HG03280 (cell line): ENCODE results near the gene GRK4.
"Not testable (repeated sequence)": the region's sequence is repeated elsewhere in the genome, so short reads cannot be mapped to it uniquely, and the experiment has no call there.

Experiments
- ATAC-seq: cut with Tn5 transposase; IDR thresholded peaks from one replicate; pipeline ENCODE4 v1.9.1; 2021; ENCODE audit warnings: mild to moderate bottlenecking, moderate library complexity; ENCODE audit not compliant: unreplicated experiment

Gene GRK4

DNA sequence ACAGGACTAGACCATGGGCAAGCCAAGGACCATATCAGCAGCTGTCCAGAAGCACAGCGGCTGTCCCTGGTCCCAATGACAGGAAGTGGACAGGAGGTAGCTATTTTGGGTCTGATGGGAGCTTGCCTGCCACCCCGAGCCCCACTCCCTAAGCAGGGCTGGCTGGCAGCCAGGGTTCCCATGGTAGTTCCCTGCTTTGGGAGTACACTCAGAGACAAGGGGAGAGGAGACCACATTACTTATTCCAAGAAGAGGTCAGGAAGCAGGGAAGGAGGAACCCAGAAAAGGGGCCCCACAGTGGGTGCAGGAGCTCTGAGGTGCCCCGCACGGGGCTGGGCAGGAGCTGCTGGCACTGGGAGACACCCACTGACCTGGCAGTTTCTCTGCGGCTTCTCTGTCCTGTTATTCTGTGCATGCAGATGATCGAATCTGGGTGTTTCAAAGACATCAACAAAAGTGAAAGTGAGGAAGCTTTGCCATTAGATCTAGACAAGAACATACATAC is 74.6 kb downstream of the GRK4 start:
- no peak for ATAC-seq

DNA sequence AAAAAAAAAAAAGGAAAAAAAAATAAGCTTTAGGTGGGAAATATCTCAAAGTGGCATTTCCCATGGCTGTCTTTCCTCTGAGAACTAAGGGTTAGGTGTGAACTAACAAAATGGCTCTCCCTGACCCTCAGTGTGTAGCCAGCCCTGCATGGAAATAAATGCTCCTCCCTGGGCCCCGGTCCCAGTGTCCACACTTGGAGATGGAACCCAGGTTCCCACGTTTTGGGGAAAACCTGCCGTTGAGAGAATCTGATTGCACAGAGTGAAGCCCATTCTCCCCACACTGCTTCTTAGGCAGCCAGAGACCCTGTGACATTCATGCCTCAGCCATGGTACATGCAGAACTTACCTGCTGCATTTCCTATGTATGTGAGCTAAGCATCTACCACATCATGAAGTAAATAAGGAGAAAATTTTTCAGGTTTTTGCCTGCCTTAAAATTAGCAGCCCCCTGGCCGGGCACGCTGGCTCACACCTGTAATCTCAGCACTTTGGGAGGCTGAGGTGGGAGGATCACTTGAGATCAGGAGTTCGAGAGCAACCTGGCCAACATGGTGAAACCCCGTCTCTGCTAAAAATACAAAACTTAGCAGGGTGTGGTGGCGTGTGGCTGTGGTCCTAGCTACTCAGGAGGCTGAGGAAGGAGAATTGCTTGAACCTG is 76.5 kb downstream of the GRK4 start:
- no peak for ATAC-seq

DNA sequence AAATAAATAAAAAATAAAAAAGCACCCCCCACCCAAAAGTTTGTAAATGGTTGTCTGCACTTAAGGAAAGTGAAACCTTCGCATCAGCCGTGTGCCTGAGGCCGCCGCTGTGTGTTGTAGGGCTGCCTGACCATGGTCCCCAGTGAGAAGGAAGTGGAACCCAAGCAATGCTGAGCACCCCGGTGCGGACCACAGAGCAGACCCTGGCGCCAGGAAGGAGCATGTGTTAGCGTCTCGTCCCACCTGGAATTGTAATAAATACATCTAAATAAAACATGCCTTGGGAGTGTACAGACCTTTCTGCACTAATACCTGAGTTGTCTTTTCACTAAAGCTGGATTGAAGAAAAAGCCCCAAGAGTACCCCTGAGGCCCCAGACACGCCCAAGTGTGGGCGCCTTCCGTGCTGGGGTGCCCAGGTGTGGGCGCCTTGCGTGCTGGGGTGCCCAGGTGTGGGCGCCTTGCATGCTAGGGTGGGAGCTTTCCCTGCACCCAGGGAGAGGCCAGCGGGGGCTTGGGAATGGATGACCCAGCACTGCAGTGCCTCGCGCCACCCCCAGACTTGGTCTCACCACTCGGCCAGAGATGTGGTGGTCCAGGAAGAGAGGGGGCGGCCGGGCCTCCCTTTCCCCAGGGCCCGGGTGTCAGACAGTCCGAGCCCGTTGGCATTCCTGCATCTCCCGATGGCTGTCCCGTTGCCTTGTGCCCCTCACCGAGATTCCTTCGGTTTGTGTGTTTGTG is 77.3 kb downstream of the GRK4 start:
- no peak for ATAC-seq

DNA sequence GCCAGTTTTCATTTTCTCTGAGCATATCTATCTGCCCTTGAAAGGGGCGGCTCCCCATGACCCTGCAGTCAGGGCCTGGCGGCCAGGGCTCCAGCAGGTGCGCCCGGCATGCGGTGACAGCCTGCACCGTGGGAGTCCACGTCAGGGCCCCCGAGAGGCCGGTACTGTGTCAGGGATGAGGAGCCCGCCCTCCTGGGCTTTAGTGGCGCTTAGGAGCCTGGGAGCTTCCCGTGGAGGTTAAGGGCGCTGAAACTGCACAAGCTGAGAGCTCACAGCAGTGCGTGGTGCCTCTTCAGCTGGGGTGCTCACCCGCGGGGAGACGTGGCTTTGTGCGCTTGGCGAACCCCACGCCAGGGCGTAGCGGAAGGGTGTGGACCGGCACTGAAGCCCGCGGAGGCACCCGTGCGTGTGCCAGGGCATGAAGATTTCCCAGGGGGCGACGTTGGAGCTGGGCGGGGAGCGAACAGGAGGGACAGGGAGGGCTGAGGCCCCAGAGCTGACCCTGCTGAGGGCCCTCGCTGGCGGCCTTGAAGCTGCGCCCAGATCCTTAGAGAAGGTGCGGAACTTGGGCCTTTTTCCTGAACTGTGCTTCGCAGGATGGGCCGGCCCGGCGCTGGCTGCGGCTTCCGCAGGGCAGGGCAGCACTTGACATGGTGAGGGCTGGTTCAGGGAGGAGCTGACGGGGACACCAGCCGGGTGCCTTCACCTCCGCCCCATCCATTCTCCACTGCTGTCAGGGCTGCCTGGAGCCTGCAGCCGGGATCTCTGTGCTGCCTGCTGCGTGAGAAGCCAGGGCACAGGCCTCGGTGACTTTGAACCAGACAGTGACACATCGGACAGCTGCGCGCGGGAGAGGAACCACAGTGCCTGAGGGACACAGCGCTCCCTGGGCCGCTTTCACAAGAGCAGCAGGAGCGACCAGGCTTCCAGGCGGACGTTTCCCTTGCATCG is 78.1 kb downstream of the GRK4 start:
- no peak for ATAC-seq

DNA sequence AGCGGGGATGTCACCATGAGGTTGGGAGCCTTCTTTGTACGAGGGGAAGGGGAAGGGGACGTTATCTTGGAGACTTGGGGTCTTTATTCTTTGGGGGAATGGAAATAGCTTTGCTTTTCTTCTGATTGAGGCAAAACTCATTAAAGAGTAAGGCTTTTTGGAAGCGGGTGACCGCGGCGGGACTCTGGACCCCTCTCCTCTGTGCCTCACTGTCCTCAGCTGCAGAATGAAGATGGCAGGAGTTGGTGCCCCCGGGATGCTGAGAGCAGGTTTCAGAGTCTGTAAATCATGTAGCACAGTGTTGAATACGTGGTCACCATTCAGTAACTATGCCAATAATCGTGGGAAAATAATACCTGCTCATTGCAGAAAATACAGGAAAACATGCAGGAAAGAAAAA is 78.9 kb downstream of the GRK4 start:
- ATAC-seq: no peak

DNA sequence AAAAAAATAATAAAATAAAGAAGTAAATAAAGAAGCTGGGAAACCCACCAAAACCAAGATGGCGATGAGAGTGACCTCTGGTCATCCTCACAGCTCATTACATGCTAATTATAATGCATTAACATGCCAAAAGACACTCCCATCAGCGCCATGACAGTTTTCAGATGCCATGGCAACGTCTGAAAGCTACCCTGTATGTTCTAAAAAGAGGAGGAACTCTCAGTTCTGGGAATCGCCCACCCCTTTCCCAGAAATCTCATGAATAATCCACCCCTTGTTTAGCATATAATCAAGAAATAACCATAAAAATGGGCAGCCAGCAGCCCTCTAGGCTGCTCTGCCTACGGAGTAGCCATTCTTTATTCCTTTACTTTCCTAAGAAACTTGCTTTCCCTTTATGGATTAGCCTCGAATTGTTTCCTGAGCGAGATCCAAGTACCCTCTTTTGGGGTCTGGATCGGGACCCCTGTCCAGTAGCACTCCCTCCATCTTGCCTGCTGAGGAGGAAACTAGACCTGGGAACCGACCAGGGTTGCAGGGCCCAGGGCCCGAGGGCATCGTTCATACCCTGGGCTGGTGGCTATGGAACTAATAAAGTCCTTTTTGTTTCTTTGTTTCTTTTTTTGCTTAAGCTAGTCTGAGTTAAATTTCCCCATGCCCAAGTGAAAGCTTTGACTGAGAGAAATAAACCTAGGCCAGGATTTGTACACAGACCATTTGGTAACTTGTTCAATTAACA is 80.1 kb downstream of the GRK4 start:
- ATAC-seq: no peak

DNA sequence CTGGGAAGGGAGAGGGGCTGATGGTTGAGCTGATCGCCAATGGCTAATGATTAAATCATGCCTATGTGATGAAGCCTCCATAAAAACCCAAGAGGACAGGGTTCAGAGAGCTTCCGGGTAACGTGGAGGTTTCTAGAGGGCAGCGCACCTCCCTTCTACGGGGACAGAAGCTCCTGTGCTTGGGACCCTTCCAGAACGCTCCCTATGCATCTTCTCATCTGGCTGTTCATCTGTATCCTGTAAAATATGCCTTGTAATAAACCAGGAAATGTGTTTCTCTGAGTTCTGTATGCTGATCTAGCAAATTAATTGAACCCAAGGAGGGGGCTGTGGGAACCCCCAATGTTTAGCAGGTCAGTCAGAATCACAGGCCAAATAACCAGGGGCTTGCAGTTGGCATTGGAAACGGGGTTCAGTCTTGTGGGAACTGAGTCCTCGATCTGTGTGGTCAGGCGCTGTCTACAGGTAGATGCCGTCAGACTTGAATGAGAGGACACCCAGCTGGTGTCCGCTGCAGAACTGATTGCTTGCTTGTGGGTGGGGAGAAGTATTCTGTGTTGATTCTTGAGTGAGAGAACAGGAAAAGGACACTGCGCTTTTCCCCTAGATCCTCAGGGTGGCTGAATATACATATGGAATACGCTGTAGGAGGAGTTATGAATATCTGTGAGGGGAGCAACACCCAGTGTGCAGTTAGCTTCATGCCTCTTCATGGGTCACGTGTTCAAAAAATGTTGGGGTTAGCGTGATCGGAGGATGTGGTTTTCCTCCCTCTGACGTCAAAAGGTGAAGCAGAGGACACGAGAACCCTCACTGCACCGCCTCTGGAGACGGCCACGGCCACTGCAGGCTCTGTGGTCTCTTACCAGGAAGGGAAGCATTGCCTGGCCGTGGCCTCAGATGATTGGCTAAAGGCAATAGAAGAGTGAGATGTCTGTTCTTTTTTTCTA is 81.8 kb downstream of the GRK4 start:
- ATAC-seq: no peak

DNA sequence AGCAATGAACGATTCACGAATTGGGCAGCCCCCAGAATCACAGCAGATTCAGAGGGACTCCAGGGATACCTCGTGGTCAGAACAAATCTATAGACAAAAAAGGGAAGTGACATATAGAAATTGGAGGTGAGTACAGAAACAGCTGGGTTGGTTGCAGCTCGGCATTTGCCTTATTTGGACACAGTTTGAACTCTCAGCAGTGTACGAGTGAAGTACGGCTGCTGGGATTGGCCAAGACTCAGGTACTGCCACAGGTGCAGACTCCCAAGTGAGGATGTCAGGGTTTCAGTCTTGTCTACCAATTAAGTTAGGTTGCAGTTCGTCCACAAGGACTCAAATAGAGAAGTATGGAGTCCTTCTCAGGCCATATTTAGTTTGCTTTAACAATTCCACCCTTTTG is 82.8 kb downstream of the GRK4 start:
- ATAC-seq: no peak

DNA sequence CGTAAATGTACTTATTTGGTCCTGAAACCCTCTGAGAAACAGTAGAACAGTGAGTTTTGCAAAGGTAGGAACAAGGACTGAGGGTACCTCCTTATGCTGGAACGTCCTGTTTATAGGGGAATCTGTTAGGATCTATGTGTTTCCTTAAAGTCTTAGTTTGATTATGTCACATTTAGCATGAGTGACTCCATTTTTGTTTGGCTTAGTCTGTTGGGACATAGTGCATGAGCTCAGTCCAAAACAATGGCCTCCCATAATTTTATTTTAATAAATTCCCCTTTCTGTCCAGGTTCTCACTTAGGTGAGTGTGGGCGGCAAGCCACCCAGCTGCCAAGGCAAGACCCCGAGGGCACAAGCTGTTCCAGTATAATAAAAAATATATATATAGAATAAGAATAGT is 83.3 kb downstream of the GRK4 start:
- no peak for ATAC-seq

DNA sequence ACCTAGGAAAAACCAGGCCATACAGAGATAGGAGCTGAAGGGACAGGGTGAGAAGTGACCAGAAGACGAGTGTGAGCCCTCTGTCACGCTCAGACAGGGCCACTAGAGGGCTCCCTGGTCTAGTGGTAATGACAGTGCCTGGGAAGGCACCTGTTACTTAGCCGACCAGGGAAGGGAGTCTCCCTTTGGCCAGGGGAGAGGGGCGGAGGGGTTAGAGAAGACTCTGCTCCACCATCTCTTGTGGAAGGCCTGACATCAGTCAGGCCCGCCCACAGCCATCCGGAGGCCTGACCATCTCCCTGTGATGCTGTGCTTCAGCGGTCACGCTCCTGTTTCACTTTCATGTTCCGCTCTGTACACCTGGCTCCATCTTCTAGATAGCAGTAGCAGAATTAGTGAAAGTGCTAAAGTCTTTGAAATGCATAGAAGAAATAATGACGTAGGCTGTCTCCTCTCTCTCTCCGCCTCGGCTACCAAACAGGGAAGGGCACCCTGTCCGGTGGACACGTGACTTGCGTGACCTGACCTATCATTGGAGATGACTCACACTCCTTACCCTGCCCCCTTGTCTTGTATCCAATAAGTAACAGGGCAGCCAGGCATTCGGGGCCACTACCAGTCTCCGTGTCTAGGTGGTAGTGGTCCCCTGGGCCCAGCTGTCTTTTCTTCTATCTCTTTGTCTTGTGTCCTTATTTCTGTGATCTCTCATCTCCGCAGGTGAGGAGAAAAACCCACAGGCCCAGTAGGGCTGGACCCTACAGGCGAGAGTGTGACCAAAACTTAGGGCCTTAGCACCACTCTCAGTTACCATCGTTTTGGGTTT is 84.3 kb downstream of the GRK4 start:
- ATAC-seq: peak; percentile 93

DNA sequence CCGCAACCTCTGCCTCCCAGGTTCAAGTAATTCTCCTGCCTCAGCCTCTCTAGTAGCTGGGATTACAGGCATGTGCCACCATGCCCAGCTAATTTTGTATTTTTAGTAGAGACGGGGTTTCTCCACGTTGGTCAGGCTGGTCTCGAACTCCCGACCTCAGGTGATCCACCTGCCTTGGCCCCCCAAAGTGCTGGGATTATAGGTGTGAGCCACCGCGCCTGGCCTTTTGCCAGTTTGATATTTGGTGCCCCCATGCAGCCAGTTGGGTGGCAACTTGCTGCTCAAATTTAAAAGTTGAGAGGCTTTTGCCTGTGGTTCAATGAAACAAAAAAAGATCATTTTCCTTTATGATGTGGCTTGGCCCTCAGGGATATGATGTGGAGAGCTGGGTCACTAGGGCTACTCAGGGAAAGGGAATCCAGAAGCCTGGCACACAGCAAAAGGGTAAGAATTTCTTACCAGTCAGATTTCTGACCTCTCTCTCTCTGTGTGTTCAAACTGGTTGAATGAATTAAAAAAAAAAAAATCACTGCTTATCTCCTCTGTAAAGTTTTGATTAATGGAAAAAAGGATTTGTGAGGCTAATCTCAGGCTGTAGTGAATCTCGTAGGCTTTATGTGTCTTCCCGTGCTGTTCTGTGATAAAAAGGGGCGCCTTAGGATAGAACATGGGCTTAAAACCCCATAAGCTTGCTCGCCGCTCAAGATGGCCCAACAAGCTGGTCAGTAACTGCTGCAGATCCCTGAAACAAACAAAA is 87.9 kb downstream of the GRK4 start:
- ATAC-seq: not testable (repeated sequence)

DNA sequence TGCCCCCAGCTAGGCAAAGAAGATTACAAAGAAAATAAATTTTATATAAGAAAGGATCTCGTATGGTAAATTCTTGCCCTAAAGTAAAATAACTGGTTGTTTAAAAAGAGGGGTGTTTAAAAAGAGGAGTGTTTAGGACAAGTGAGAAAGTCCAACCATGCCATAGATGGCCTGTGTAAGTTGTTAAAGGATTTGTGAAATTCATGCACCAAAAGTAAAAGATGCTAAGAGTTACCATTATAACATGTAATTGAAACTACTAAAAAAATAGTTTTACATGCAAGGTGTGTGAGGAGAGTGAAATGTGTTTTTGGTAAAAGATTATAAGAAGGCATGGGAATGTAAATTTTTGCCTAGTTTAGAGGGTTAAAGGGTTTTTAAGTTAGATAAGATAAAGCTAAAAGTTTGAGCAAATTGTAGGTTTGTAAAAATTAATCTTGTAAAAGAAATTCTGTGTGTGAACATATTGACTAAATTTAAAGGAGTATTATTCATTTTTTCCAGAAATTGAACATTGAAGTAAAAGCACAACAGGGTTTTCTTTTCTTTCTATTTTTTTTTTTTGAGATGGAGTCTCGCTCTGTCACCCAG is 90.9 kb downstream of the GRK4 start:
- ATAC-seq: no peak

DNA sequence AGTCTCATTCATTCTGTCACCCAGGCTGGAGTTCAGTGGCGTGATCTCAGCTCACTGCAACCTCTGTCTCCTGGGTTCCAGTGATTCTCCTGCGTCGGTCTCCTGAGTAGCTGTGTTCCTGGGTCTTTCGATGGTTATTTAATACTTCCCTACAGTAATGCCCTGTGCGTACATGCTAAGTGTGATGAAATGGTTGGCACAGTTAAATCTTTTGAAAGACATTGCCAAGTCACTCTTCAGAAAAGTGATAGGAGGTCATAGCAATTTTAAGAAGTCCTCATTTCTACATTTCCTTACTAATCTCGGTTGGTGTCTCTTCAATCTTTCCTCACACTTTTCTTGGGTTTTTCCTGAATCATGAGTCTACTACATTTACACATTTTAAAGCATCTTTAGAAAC is 96.6 kb downstream of the GRK4 start:
- no peak for ATAC-seq

DNA sequence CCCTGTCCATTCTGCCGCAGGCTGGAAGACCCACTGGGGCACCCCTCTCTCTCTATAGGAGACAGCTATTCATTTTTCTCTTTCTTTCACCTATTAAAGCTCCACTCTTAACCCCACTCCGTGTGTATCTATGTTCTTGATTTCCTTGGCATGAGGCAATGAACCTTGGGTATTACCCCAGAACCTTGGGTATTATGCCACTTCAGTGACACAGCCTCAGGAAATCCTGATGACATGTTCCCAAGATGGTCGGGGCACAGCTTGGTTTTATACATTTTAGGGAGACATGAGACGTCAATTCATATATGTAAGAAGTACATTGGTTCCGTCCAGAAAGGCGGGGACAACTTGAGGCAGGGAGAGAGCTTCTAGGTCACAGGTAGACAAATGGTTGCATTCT is 97.6 kb downstream of the GRK4 start:
- no peak for ATAC-seq

DNA sequence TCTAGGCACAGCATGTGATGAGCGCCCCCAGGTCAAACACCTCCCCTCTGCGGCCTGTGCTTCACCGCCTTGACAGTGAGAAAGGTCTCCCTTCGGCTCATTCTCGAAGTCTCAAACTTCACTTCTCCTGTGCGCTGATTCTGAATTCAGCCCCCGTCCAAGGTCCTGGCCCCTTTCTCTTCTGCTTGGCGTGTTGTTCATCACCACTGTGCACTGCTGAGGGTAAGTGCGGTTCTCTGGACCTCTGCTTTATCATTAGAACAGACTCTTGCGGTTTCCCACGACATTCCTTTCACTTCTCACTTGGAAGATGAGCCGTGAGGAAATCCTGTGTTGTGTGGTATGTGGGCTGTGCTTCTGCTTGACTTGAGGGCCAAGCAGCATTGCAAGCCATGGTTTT is 99.1 kb downstream of the GRK4 start:
- no peak for ATAC-seq

DNA sequence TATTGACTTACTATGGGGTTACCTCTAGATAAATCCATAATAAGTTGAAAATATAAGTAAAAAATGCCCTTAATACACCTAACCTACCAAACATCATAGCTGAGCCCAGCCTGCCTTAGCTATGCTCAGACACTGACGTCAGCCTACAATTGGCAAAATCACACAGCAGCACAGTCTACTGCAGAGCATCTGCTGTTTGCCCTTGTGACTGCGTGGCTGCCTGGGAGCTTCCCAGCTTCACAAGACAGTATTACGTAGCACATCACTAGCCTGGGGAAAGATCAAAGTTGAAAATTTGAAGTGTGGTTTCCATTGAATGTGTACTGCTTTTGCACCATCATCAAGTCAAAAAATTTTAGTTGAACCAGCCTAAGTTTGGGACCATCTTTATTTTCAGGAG is 102.2 kb downstream of the GRK4 start:
- no peak for ATAC-seq

DNA sequence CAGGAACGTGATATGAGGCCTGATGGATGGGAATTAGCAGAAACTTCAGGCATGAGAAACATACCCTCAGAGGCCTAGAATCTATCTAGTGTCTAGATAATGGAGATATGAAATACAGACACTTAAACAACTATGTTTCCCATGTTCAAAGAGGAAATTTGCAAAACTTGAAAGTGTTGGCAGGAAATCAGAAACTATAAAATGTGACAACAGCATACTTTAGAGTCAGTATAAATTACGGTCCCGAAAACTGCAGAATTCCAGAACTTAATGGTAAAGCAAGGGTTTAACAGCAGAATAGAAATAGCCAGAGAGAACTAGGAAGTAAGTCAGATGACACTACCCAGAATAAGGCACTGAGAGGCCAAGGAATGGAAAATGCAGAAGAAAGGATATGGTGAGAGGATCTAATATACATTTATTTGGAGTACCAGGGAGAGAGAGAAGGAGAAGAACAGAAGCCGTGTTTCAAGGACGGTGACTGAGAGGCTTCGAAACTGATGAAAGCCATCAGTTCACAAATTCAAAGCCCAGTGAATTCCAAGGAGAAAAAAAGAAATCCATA is 103.5 kb downstream of the GRK4 start:
- ATAC-seq: no peak
